ENCODE results near the gene TBL1XR1. TPM values are rescaled to one million over a fixed set of nuclear protein-coding genes. Genes with fewer than 3 reads are reported as not detected.

The TBL1XR1 gene
- total and polyA plus RNA-seq, 2 donors (not counting 3 experiments of a cell fraction or from before 2014, with no cell fraction given): 26.9 to 146 TPM

- intact Hi-C loops (cut with micrococcal nuclease) (no loop called here), dilution Hi-C loops (cut with MboI; ENCODE audit: extremely low pct_ligation_motif_present, low sequenced_read_pairs) (no loop called here)
- CTCF ChIA-PET: no interaction called here
- no peak for DNase-seq (ENCODE audit: low read depth, low spot score)
- H2AFZ ChIP-seq (ENCODE audit: low read depth, low read length): no peak overlapping the region
- peaks cover 15% of the 10 kb centered on the region for H4K20me1 ChIP-seq (replicated peaks; ENCODE audit: control insufficient read depth, extremely low read depth, insufficient read depth, low read length)
- no peak overlapping the region for H3K4me2 ChIP-seq (ENCODE audit: insufficient read depth, low read length)
- no peaks in the 10 kb centered on the region for H3K9me1 ChIP-seq (replicated peaks; ENCODE audit: control insufficient read depth, extremely low read depth, insufficient read depth, low read length)
- no peaks in the 10 kb centered on the region for H3K36me3 ChIP-seq (ENCODE audit: control insufficient read depth in 2 of 2, extremely low read depth in 1 of 2, insufficient read depth in 2 of 2, low read length in 2 of 2)
- H3K9ac ChIP-seq (replicated peaks; ENCODE audit: extremely low read depth, insufficient read depth, low read length): no peak overlapping the region
- no peaks in the 10 kb centered on the region for H3K9me3 ChIP-seq (replicated peaks; ENCODE audit: control insufficient read depth, insufficient read depth, low read length)
- no peak overlapping the region for H3K4me3 ChIP-seq (replicated peaks in 1 of 3; ENCODE audit: insufficient read depth in 1 of 3, low read depth in 1 of 3, low read length in 3 of 3)
- H3K4me1 ChIP-seq (ENCODE audit: control insufficient read depth, extremely low read depth, insufficient read depth, low read length): no peaks in the 10 kb centered on the region
- H3K27ac ChIP-seq (ENCODE audit: insufficient read depth, low read depth, low read length): no peak overlapping the region
- no peak for FAIRE-seq
- POLR2A ChIA-PET: no interaction called here
- TF ChIP-seq CTCF (IDR thresholded peaks at IDR 0.05; ENCODE audit: extremely low read depth in 1 of 2, insufficient read depth in 1 of 2, low read depth in 1 of 2, low read length in 2 of 2) (no peak), POLR2AphosphoS5 (IDR thresholded peaks at IDR 0.05; ENCODE audit: insufficient read depth, low read depth, low read length) (no peak), MYC (IDR thresholded peaks at IDR 0.05; ENCODE audit: low read depth, low read length) (no peak), GATA2 (IDR thresholded peaks at IDR 0.05; ENCODE audit: insufficient read depth, insufficient read length, low read depth, low read length) (no peak), POLR2A (IDR thresholded peaks at IDR 0.05; ENCODE audit: low read depth, low read length) (no peak), FOS (IDR thresholded peaks at IDR 0.05; ENCODE audit: borderline replicate concordance, insufficient read depth, low read length) (no peak), EZH2 (IDR thresholded peaks at IDR 0.05; ENCODE audit: borderline replicate concordance, low read depth, low read length, severe bottlenecking) (no peak), JUN (IDR thresholded peaks at IDR 0.05; ENCODE audit: borderline replicate concordance, insufficient read depth, insufficient read length, low read depth) (no peak), MAX (IDR thresholded peaks at IDR 0.05; ENCODE audit: insufficient read depth, insufficient read length) (no peak)
- peaks cover 83% of the 10 kb centered on the region for H3K79me2 ChIP-seq (ENCODE audit: control insufficient read depth, insufficient read depth, low read length)
- no TSS peak for BruUV-seq (replicated peaks)
- H3K27me3 ChIP-seq (ENCODE audit: control insufficient read depth in 2 of 2, insufficient read depth in 2 of 2, low read length in 2 of 2): no peaks in the 10 kb centered on the region
These were observed 112.7 kb downstream of the TBL1XR1 start for GRCh38 chr3:177084616-177085015.

Measured in endothelial cell of umbilical vein (primary cell).